NCI-H748 (cell line): ENCODE results near the gene ABRACL.
"Not testable (repeated sequence)": the region's sequence is repeated elsewhere in the genome, so short reads cannot be mapped to it uniquely, and the experiment has no call there.

Experiments
- DNase-seq: peaks from one replicate; lab custom pipeline; 2025; ENCODE audit not compliant: unreplicated experiment; lab: John Stamatoyannopoulos, UW

ABRACL gene

DNA sequence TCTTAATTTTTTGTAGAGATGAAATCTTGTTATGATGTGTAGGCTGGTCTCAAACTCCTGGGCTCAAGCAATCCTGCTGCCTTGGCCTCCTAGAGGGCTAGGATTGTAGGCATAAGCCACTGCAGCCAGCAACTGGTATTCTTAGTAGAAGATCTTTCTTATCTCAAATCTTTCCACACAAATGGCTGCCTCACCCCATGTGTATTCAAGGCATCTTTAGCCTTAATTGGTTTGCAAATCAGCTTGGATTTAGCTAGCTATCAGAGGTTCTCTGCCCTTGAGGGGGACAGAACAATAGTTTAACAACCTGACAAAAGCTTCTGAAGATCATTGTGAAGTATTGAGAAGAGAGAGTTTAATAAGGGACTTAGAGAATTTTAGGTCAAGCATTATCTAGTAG, 17.9 kb upstream of the ABRACL start:
- DNase-seq: no peak

DNA sequence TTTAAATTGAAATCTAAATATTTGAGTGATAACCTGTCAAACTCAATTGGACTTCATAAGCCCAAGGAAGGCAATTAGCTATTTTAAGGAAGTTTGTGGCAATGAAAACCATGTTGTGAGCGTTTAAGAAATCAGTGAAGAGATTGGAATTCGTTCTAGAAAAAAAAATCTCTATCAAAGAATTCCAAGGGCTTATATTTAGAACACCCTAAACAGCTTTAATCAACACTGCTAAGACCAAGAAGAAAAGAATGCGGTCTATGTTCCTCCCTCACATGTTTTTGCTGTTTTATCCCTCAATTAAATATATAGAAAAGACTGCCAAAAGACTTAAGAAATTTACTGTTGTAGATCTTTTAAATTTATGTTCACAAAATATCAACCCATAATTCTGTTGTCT, 16.6 kb upstream of the ABRACL start:
- no peak for DNase-seq

DNA sequence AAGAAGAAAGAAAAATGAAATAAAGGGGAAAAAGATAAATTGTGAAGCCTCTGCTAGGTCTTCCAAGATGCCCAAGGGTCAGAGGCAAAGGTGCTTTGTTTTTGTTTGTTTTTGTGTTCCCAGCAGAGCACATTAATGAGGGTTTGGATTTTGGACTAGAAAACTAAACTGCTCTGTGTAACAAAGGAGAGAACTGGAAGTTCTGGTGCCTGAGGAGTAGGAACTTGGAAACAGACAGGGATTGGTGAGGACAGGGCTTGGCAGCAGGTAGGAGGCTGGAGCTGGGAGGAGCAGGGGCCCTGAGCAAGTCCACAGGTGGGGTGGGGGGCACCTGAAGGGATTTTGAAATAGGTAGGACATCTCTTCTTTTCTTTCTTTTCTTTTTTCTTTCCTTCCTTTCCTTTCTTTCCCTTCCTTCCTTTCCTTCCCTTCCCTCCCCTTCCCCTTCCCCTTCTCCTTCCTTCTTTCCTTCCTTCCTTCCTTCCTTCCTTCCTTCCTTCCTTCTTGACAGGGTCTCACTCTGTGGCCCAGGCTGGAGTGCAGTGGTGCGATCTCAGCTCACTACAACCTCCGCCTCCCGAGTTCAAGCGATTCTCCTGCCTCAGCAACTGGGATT, 15.3 kb upstream of the ABRACL start:
- DNase-seq: no peak

DNA sequence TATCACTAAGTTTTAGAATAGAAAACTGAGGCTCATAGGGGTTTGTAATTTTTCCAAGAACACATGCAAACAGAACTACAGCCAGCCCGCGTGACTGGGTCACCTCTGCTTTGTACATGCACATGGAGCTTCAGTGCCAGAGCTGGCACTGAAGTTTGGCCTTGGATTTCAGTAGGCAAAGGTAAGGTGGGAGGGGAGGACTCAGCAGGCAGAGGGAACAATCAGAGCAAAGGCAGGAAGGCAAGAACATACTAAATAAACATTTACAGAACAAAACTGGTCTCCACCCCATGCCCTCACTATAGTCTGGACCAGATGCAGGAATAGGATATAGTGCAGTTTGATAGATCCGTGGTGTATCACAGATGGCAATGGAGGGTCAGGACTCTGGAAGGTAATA, 13.6 kb upstream of the ABRACL start:
- DNase-seq: peak; percentile 39

DNA sequence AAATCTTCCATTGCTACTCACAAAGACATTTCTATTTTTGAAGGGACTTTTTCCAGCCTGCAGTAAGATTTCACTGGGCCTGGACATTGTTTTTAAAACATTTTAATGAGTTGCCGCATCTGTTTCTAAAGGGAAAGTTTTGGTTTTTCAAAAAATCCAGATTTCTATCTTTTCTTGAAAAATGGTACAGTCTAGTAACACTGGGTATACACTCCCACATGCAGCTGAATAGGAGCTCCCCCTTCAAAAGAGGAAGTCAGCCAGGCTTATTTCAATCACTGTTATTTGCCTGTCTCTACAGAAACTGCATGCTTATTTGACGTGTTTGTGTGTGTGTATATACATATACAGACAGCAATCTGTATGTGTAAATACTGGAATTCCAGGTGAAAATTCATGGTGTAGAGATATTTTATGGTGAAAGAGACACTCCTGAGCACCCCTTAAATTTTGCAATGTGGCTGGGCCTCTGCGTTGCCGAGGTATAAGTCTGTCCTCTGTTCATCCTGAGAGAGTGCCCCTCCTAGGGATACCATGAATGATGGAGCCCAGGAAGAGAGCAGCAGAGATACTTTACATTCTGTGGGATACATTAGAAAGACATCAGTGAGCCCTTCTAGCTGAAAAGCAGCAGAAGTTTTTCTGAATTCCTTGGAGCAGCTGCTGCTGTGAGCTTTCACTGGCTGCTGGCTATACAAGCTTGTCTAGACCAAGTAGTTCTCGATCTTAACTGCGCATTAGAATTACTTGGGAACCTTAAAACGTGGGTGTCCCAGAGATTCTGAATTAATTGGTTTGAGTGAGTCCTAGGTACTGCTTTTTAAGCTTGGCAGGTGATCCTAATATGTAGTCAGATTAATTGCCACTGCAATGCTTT, 12.0 kb upstream of the ABRACL start:
- no peak for DNase-seq

DNA sequence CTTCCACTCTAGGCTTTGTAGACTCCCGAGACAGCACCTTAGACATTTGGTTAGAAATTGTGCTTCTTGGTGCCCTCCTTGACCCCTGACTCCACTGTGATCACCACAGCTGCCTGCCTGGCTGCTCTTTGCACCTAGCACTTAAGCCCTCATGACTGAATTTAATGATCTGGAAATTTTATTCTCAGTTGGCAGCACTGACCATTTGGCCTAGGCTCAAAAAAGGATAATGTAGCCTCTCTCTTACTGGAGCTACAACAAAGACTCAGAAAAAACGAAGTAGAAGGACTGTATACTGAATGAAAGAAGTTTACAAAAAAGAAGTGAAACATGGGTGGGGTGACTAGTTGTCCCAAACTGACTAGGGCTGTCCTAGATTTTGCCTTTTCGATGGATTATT, 11.3 kb upstream of the ABRACL start:
- DNase-seq: no peak

DNA sequence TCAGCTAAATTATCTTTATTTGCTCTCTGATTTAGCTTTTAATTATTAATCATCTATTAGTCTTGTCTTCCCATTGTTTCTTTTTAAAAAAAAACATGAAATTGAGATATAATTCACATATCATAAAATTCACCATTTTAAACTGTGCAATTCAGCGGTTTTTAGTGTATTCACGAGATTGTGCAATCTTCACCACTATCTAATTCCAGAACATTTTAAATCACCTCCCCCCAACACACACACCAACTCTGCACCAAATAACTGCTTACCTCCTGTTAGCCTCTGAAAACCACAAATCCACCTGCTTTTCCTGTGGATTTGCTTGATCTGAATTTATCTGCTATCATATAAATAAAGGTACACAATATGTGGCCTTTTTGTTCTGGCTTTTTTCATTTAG, 8.8 kb upstream of the ABRACL start:
- DNase-seq: no peak

DNA sequence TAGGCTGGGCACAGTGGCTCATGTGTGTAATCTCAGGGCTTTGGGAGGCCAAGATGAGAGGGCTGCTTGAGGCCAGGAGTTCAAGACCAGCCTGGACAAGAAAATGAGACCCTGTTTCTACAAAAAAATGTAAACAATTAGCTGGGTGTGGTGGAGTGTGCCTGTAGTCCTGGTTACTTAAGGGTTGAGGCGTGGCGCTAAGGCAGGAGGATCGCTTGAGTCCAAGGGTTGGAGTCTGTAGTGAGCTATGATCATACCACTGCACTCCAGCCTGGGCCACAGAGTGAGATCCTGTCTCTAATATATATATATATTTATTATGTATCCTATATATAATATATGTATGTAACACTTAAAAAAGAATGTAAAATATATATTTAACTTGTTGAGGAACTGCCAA, 7.9 kb upstream of the ABRACL start:
- DNase-seq: no peak

DNA sequence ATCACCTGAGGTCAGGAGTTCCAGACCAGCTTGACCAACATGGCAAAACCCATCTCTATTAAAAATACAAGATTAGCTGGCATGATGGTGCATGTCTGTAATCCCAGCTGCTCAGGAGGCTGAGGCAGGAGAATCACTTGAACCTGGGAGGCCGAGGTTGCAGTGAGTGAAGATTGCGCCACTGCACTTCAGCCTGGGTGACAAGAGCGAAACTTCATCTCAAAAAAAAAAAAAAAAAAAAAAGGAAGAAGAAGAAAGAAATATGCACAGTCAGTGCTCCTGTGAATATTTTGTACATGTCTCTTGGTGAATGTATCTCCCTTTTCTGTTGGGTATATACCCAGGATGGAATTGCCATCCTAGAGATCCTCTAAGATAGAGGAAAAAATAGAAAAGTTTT, 3.1 kb upstream of the ABRACL start:
- not testable (repeated sequence) for DNase-seq

DNA sequence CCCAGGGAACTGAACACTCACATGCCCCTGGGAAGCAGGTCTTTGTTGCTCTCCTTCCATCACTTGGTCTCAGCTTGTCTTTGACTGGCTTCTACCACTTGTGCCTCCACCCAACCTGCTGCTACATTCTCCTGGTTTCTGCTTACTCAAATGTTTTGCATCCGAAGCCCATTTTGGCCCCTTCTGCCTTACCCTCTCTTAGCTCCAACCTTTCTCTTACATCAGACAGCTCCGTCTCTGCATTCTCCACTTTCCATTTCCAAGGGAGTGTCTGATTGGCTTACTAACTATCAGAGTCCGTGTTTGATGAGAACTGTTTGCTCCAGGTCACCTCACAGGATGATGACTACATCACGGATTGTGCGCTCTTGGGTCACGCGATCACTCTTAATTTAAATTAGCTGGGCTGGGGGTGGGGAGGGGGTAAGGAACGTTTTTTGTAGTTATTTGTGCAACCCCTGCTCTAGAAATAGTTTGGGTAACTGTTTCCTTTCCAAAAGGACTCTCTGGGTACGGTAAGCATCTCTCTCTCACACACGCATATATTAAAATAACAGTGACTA, 844 bp upstream of the ABRACL start:
- peak; percentile 92 for DNase-seq

DNA sequence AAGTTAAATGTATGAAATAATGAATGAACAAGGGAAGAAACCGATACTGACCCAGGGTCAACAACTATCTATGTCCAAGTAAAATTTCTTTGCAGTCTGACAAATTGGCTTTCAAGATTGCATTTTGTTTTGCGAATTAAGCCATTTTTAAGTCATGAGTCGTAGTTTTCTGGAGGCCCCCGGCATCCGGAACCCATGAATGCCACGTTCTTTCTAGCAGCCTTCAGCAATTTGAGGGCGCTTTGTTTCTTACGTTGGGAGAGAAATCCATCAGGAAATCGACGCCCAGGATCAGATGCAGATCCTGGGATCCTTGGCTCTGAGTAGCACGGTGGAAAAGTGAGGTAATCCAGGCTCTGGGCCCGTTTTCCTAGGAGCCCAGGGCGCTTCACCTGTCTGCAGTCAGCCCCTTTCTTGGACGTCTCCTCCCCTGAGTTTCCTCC, 309 bp upstream of the ABRACL start:
- no peak for DNase-seq

DNA sequence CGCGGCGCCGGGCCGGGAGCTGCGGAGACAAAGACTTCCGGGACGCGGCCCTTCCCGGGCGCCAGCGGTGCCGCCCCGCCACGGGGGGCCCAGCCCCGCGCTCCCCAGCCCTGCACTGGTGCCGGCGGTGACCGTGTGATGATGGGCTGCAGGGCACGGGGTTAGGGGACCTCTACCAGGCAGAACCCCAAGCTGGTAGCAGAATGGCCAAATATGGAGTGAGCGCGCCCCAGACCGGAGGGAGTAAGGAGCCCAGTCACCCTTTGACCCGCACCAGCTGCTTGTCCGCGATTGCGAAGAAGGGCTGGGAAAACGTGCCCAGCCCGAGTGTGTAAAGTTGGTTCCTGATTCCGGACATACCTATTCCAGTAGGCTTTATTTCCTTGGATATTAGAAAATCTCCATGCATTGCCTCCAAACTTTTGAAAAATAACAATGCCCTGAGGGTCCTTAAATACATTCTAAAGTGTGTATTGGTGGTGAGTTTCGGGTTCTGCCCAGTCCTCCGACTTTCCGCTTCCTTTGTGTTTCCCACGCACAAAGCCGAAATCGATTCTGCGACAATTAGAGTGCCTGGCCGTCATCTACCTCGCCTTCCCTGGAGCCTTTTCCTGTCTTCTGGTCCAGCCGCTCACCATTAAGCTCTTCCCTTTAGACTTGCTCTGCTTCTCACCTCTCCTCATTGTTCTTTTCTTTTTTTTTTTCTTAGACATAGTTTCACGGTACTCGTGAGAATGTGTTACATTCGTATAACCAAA, 1.1 kb downstream of the ABRACL start:
- peak; percentile 77 for DNase-seq

DNA sequence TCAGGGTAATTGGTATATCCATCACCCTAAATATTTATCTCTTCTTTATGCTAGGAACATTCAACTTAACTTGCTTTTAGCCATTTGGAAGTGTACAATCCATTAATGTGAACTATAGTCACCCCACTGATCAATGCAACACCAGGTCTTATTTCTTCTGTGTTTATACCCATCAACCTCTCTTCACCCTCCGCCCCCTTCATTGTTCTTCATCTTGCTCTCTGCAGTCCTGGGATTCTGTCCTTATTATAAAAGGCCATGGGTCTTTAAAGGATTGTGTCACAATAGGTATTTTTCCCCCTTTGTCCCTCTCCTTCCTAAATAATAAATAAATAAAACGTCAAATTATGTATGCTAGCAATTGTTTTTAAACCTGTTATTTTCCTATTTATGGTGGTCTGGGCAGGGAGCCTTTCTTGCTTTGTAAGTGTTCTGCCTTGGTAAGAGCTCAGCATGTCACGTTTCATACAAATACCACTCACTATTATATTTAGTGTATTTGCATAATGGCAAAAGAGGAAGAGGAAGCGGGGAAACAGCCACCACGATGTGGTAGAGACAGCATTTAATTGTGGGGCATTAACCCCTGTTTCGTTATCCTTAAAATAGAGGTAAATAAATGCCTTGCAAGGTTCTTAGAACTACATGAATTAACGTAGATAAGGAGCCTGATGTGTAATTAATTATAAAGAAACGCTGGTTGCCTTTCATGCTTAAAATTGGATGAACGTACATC, 1.9 kb downstream of the ABRACL start:
- peak; percentile 67 for DNase-seq

DNA sequence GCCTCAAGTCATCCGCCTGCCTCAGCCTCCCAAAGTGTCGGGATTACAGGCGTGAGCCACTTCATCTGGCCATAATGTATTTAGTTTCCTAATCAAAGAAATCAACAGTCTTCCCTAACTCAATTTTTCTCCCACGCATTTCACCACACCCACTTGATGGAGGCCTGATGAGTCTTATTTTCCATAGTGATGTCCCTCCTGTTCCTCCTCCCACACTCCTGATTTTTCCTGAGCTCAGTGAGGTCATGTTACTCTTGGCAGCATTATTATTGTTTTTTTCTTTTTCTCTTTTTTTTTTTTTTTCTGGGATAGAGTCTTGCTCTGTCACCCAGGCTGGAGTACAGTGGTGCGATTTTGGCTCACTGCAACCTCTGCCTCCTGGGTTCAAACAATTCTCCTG, 8.9 kb downstream of the ABRACL start:
- DNase-seq: no peak

DNA sequence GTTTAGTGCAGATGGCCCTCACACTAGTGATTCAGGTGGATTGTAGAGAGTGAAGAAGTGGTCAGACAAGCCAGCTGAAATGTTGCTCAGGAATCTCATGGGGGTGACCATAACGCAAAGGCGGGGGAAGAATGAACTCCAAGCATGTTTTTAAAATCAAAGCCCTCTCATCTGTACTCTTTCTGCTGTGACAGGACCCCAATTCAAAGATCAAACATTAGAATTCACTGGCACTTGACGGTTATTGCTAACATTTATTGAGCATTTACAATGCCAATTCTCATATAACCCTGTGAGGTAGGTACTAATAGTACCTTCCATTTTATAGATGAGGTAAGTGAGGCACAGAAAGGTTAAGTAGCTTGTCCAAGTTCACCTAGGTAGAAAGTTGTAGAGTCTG, 15.7 kb downstream of the ABRACL start:
- no peak for DNase-seq

DNA sequence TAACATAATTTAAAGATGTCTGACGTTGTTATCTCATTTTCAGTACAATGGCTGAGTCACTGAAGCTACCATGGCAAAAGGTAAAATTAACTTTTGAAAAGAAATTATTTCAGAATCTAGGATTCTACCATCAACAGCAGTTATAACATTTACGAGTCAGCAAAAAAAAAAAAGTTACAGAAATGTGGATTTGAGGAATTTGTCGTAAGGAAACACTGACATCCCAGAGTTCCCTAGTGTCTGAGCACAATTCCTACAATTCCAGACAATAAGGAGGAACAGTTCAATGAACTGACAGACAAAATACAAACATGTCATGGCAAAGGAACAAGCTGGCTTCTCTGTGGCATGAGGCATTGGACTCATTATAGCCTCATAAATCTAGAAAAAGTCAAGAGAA, 19.1 kb downstream of the ABRACL start:
- no peak for DNase-seq

DNA sequence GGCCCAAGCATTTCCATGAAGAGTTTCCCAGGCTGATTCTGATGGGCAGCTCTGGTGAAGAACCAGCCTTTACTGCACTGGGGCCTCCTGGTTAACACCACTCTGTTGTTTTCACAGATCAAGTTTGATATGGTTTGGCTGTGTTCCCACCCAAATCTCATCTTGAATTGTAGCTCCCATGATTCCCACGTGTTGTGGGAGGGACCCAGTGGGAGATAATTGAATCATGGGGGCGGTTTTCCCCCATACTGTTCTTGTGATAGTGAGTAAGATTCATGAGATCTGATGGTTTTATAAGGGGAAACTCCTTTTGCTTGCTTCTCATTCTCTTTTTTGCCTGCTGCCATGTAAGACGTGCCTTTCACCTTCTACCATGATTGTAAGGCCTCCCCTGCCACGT, 20.4 kb downstream of the ABRACL start:
- not testable (repeated sequence) for DNase-seq

DNA sequence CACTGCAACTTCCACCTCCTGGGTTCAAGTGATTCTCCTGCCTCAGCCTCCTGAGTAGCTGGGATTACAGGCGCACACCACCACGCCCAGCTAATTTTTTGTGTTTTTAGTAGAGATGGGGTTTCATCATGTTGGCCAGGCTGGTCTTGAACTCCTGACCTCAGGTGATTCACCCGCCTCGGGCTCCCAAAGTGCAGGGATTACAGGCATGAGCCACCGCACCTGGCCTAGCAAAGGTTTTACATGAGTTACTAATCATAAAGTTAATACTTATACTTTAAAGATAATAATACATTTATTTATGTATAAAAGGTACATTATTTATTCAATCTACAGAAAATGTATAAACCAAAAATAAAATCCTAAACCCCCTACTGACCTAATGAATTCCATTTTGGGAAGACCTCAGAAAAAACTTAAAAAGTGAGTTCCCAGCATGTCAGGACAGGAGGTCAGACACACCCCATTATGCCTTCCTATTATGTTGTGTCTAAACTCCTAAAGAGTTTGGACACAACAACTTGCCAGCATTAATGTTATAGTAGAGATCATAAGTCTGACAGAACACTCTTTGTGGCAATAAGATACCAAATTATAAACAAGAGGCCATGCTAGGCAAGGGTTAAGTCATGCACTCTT, 21.7 kb downstream of the ABRACL start:
- not testable (repeated sequence) for DNase-seq

DNA sequence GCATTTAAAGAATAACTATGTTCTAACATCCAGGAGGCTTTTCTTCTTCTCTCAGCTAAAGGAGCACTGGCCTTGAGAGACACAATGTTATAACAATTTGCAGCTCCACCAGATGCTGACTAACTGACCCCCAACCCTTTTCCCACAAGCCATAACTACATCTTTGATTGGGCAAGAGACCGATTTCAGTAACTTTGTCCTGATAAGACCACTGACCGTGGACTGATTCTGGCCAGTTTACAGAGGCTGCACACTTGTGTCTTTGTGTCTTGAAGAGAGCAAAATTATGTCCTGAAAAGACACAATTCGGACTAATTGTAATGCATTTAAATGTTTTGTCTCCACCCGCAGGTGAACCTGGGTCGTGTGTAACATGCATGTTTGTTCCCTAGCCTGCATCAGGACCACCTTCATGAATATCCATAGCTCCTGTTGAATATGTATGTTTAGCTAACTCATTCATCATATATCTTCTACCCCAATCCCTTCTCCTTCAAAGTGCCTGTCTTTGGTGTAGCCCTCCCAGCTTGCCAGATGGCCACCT, 22.3 kb downstream of the ABRACL start:
- peak; percentile 7 for DNase-seq

DNA sequence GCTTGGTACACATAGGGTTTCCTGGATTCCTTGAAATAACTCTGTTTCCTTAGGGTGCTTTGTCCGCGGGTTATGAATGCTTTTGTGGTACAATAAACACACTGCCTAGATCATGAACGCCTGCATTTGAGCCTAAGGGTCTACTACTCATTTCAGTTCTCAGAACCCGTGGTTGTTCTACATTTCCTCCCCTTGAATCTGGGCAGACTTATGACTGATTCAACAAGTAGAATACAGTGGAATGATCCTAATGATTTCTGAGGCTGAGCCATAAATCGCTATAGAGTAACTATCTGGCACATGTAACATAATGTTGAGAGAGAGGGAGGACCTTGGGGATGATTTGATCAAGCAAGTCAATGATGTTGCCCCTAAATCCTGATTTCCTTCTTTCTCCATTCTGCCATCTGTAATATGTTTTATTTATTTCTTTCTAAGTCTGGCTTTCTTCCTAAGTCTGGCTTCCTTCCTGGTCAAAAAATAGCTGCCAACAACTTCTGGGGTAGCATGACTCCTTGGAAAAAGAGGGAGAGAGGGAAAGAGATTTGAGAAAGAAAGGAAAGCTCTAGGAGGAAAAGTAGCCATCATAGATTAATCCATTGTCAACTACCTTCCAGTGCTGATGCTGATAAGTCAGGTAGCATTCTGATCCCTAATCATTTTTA, 23.0 kb downstream of the ABRACL start:
- DNase-seq: no peak
